Nephron (organoid): ENCODE data around the gene PLEKHG4.

Experiments used
- H3K27ac Mint-ChIP-seq, 3 experiments: 2 replicates each; pipeline ENCODE4 v1.8.0; 2020; ENCODE audit warnings: mixed read lengths in 3 of 3, mild to moderate bottlenecking in 2 of 3, moderate library complexity in 1 of 3
- H3K27me3 Mint-ChIP-seq: 2 replicates; pipeline ENCODE4 v1.8.0; 2021; ENCODE audit warnings: low read depth, mild to moderate bottlenecking, moderate library complexity, mixed read lengths
- H3K36me3 Mint-ChIP-seq: 2 replicates; pipeline ENCODE4 v1.8.0; 2020; ENCODE audit warnings: low read depth, mixed read lengths
- H3K4me1 Mint-ChIP-seq: 2 replicates; pipeline ENCODE4 v1.8.0; 2020; ENCODE audit warnings: mixed read lengths
- H3K4me3 Mint-ChIP-seq, 3 experiments: 2 replicates each; pipeline ENCODE4 v1.8.0; 2020; ENCODE audit warnings: mild to moderate bottlenecking in 3 of 3, mixed read lengths in 3 of 3, moderate library complexity in 2 of 3
- H3K9me3 Mint-ChIP-seq: 2 replicates; pipeline ENCODE4 v1.8.0; 2020; ENCODE audit warnings: mixed read lengths
- CTCF ChIP-seq, 3 experiments: fragments of 200-600 bp; sonication (generic); IDR thresholded peaks; one replicate each; pipeline ENCODE4 v1.5.0; 2021; ENCODE audit warnings: antibody characterized with exemption in 3 of 3; ENCODE audit not compliant: unreplicated experiment in 3 of 3

The PLEKHG4 gene

GRCh38 chr16:67259705-67260104 is 19.6 kb upstream of the PLEKHG4 start:
- TF ChIP-seq CTCF (IDR thresholded peaks at IDR 0.05; ENCODE audit: unreplicated experiment in 3 of 3), result no peak
- Mint-ChIP-seq H3K4me3 (no peak overlapping the region), H3K9me3 (no peaks in the 10 kb centered on the region)

GRCh38 chr16:67260426-67261063 is 18.8 kb upstream of the PLEKHG4 start:
- Mint-ChIP-seq H3K9me3 (no peaks in the 10 kb centered on the region), H3K36me3 (no peaks in the 10 kb centered on the region), H3K27ac (no peak overlapping the region), H3K4me1 (peaks cover 10% of the 10 kb centered on the region), H3K27me3 (peaks cover 14% of the 10 kb centered on the region), H3K4me3 (no peak overlapping the region)
- peak; percentile 46 to 61 (median 60) for TF ChIP-seq CTCF (IDR thresholded peaks at IDR 0.05; ENCODE audit: unreplicated experiment in 3 of 3)

More at GRCh38 chr16:67259705-67260104, 19.6 kb upstream of the PLEKHG4 start:
- peaks cover 10% of the 10 kb centered on the region for H3K27me3 Mint-ChIP-seq
- H3K27ac Mint-ChIP-seq, result no peak overlapping the region
- peaks cover 10% of the 10 kb centered on the region for H3K4me1 Mint-ChIP-seq
- H3K36me3 Mint-ChIP-seq, result no peaks in the 10 kb centered on the region

GRCh38 chr16:67263201-67263600 is 16.1 kb upstream of the PLEKHG4 start:
- no peaks in the 10 kb centered on the region for H3K9me3 Mint-ChIP-seq
- TF ChIP-seq CTCF (IDR thresholded peaks at IDR 0.05; ENCODE audit: unreplicated experiment in 3 of 3), result no peak
- no peak overlapping the region for H3K27ac Mint-ChIP-seq
- H3K4me3 Mint-ChIP-seq, result no peak overlapping the region
- H3K4me1 Mint-ChIP-seq, result peaks cover 10% of the 10 kb centered on the region
- peaks cover 22% of the 10 kb centered on the region for H3K27me3 Mint-ChIP-seq
- H3K36me3 Mint-ChIP-seq, result no peaks in the 10 kb centered on the region

- Mint-ChIP-seq H3K4me1 (peaks cover 10% of the 10 kb centered on the region), H3K4me3 (no peak overlapping the region), H3K27ac (no peak overlapping the region), H3K9me3 (no peaks in the 10 kb centered on the region), H3K36me3 (no peaks in the 10 kb centered on the region), H3K27me3 (peaks cover 22% of the 10 kb centered on the region)
- no peak for TF ChIP-seq CTCF (IDR thresholded peaks at IDR 0.05; ENCODE audit: unreplicated experiment in 3 of 3)
These were observed 15.1 kb upstream of the PLEKHG4 start for GRCh38 chr16:67264277-67264676.

- no peaks in the 10 kb centered on the region for H3K36me3 Mint-ChIP-seq
- peaks cover 10% of the 10 kb centered on the region for H3K4me1 Mint-ChIP-seq
- H3K9me3 Mint-ChIP-seq, result no peaks in the 10 kb centered on the region
- TF ChIP-seq CTCF (IDR thresholded peaks at IDR 0.05; ENCODE audit: unreplicated experiment in 3 of 3), result no peak
- peaks cover 22% of the 10 kb centered on the region for H3K27me3 Mint-ChIP-seq
- no peak overlapping the region for H3K27ac Mint-ChIP-seq
- no peak overlapping the region for H3K4me3 Mint-ChIP-seq
These were observed 14.5 kb upstream of the PLEKHG4 start for GRCh38 chr16:67264866-67265265.

GRCh38 chr16:67265834-67266233 is 13.5 kb upstream of the PLEKHG4 start:
- H3K36me3 Mint-ChIP-seq, result no peaks in the 10 kb centered on the region
- H3K4me1 Mint-ChIP-seq, result peaks cover 3% of the 10 kb centered on the region
- H3K27me3 Mint-ChIP-seq, result peaks cover 22% of the 10 kb centered on the region
- H3K27ac Mint-ChIP-seq, result no peak overlapping the region
- H3K9me3 Mint-ChIP-seq, result no peaks in the 10 kb centered on the region
- TF ChIP-seq CTCF (IDR thresholded peaks at IDR 0.05; ENCODE audit: unreplicated experiment in 3 of 3), result no peak
- H3K4me3 Mint-ChIP-seq, result no peak overlapping the region
